GM23338 (cell line): ENCODE measurements around the gene MYO5A. TPM values are rescaled to one million over a fixed set of nuclear protein-coding genes. Genes with fewer than 3 reads are reported as not detected.

Source experiments
- ATAC-seq: fragments of 200-7000 bp; cut with Tn5 transposase; 3 replicates; pipeline ENCODE4 v1.9.1; 2020
- DNase-seq: peaks from one replicate; pipeline ENCODE4 v3.0.0-alpha.2; 2015; ENCODE audit warnings: low spot score
- H2AFZ ChIP-seq: fragments of 200-600 bp; sonication (generic); 2 replicates; pipeline ENCODE4 v1.8.0; 2016; ENCODE audit warnings: antibody characterized with exemption, mild to moderate bottlenecking, moderate library complexity
- H3F3A ChIP-seq: fragments of 200-600 bp; sonication (generic); replicated peaks from 2 replicates; pipeline ENCODE4 v1.8.0; 2017; ENCODE audit warnings: antibody characterized with exemption, mixed run types, low read depth
- H3K27ac ChIP-seq: fragments of 200-600 bp; sonication (generic); 2 replicates; pipeline ENCODE4 v1.6.1; 2016; ENCODE audit warnings: low read depth
- H3K27me3 ChIP-seq: fragments of 200-600 bp; sonication (generic); 2 replicates; pipeline ENCODE4 v1.8.0; 2016; ENCODE audit warnings: mild to moderate bottlenecking, mixed run types, moderate library complexity; ENCODE audit not compliant: insufficient read depth
- H3K36me3 ChIP-seq: fragments of 200-600 bp; sonication (generic); 2 replicates; pipeline ENCODE4 v1.8.0; 2016; ENCODE audit warnings: mild to moderate bottlenecking; ENCODE audit not compliant: insufficient read depth
- H3K4me1 ChIP-seq: fragments of 200-600 bp; sonication (generic); 2 replicates; pipeline ENCODE4 v1.8.0; 2016; ENCODE audit warnings: mild to moderate bottlenecking, moderate library complexity; ENCODE audit not compliant: insufficient read depth
- H3K4me2 ChIP-seq: fragments of 200-600 bp; sonication (generic); 2 replicates; pipeline ENCODE4 v1.7.1; 2017; ENCODE audit warnings: mixed run types
- H3K4me3 ChIP-seq: fragments of 200-600 bp; sonication (generic); 2 replicates; pipeline ENCODE4 v1.6.1; 2016; ENCODE audit warnings: mixed run types
- H3K79me2 ChIP-seq: fragments of 200-600 bp; sonication (generic); replicated peaks from 2 replicates; pipeline ENCODE4 v1.8.0; 2017; ENCODE audit warnings: mild to moderate bottlenecking; ENCODE audit not compliant: insufficient read depth
- H3K9me2 ChIP-seq: fragments of 200-600 bp; sonication (generic); 2 replicates; pipeline ENCODE4 v1.8.0; 2017; ENCODE audit not compliant: insufficient read depth
- H4K20me1 ChIP-seq: fragments of 200-600 bp; sonication (generic); replicated peaks from 2 replicates; pipeline ENCODE4 v1.8.0; 2017; ENCODE audit warnings: mild to moderate bottlenecking; ENCODE audit not compliant: insufficient read depth
- H3K27ac Mint-ChIP-seq: 2 replicates; pipeline ENCODE4 v1.8.0; 2020; ENCODE audit warnings: inconsistent platforms, mild to moderate bottlenecking, moderate library complexity, mixed read lengths
- H3K27me3 Mint-ChIP-seq: 3 replicates; pipeline ENCODE4 v1.8.0; 2022; ENCODE audit warnings: low read depth, mild to moderate bottlenecking, moderate library complexity, mixed read lengths, inconsistent platforms; ENCODE audit not compliant: insufficient read depth, poor library complexity
- H3K36me3 Mint-ChIP-seq: 3 replicates; pipeline ENCODE4 v1.8.0; 2021; ENCODE audit warnings: low read depth, mild to moderate bottlenecking, inconsistent platforms, moderate library complexity, mixed read lengths
- H3K4me1 Mint-ChIP-seq: 3 replicates; pipeline ENCODE4 v1.8.0; 2020; ENCODE audit warnings: mild to moderate bottlenecking, inconsistent platforms, mixed read lengths
- H3K4me3 Mint-ChIP-seq: 3 replicates; pipeline ENCODE4 v1.8.0; 2021; ENCODE audit warnings: moderate library complexity, mild to moderate bottlenecking, inconsistent platforms, mixed read lengths
- H3K9me3 Mint-ChIP-seq: 3 replicates; pipeline ENCODE4 v1.8.0; 2020; ENCODE audit warnings: moderate library complexity, mild to moderate bottlenecking, inconsistent platforms, mixed read lengths
- CREB1 ChIP-seq: fragments of 250-450 bp; sonication (Bioruptor Pico); IDR thresholded peaks from 2 replicates; pipeline ENCODE4 v1.5.0; 2020; ENCODE audit warnings: low read depth, mild to moderate bottlenecking, moderate library complexity
- CTCF ChIP-seq, 2 experiments: fragments of 200-600 bp in 1 of 2; sonication (generic) in 1 of 2; conservative IDR thresholded peaks; 2 replicates each; pipeline versions ENCODE4 v1.5.1 to v1.6.1; 2016 to 2017; ENCODE audit warnings: antibody characterized with exemption in 2 of 2, low read depth in 2 of 2, mild to moderate bottlenecking in 2 of 2, moderate library complexity in 1 of 2
- ETS1 ChIP-seq: IDR thresholded peaks from 2 replicates; pipeline ENCODE4 v1.6.1; 2016; ENCODE audit warnings: antibody characterized with exemption
- EZH2 ChIP-seq: fragments of 200-600 bp; sonication (generic); IDR thresholded peaks from one replicate; pipeline ENCODE4 v1.8.0; 2017; ENCODE audit warnings: antibody characterized with exemption, mild to moderate bottlenecking, low read depth; ENCODE audit not compliant: unreplicated experiment
- EZH2phosphoT487 ChIP-seq: fragments of 200-600 bp; sonication (generic); IDR thresholded peaks from one replicate; pipeline ENCODE4 v1.8.1; 2018; ENCODE audit warnings: antibody characterized with exemption; ENCODE audit not compliant: unreplicated experiment
- JUNB ChIP-seq: IDR thresholded peaks from one replicate; pipeline ENCODE4 v1.6.1; 2016; ENCODE audit warnings: antibody characterized with exemption; ENCODE audit not compliant: unreplicated experiment
- REST ChIP-seq: IDR thresholded peaks from one replicate; pipeline ENCODE4 v1.6.1; 2018; ENCODE audit warnings: antibody characterized with exemption; ENCODE audit not compliant: unreplicated experiment
- ZNF114 ChIP-seq: fragments of 250-450 bp; sonication (Bioruptor Pico); IDR thresholded peaks from 2 replicates; pipeline ENCODE4 v1.5.0; 2020; ENCODE audit warnings: mild to moderate bottlenecking, moderate library complexity
- ZNF331 ChIP-seq: fragments of 250-450 bp; sonication (Bioruptor Pico); IDR thresholded peaks from 2 replicates; pipeline ENCODE4 v1.5.0; 2020; ENCODE audit warnings: low read depth, mild to moderate bottlenecking, moderate library complexity
- polyA plus RNA-seq: library from polyadenylated mRNA; unstranded; fragments of >200 nt; fragmentation: Nextera tagmentation; extraction: Ambion mirVana; gene quantifications from 2 replicates; pipeline ENCODE4 v1.2.1, GENCODE V29; 2016
- total RNA-seq: library from RNA; depleted of rRNA; stranded (reverse); fragments of >200 nt; shearing (Covaris generic); gene quantifications from 2 replicates; pipeline ENCODE4 v1.2.3, GENCODE V29; 2014

The MYO5A gene
- total and polyA plus RNA-seq, 2 experiments from 2014 or later: 5.7 to 31.8 TPM

- Histone ChIP-seq H4K20me1 (0 out of 2 replicates have a peak, but pooled peaks cover 4% of the 10 kb centered on the region), H2AFZ (no peak overlapping the region), H3K36me3 (no peaks in the 10 kb centered on the region; the same call in 1 of the 2 replicates), H3K4me1 (no peaks in the 10 kb centered on the region), H3K27me3 (no peaks in the 10 kb centered on the region), H3F3A (no peaks in the 10 kb centered on the region), H3K79me2 (no peaks in the 10 kb centered on the region), H3K4me2 (no peak overlapping the region), H3K9me2 (no peaks in the 10 kb centered on the region), H3K4me3 (no peak overlapping the region), H3K27ac (no peak overlapping the region; the same call in 1 of the 2 replicates)
- H3K27ac Mint-ChIP-seq: no peak overlapping the region
- TF ChIP-seq ZNF331 (CRISPR knock-in tag) (no peak), ZNF114 (CRISPR knock-in tag) (no peak), EZH2phosphoT487 (no peak), CREB1 (CRISPR knock-in tag) (no peak), CTCF (conservative IDR thresholded peaks at IDR 0.05; ENCODE audit: low read depth in 2 of 2) (no peak), JUNB (no peak), REST (no peak), EZH2 (no peak), ETS1 (no peak)
- H3K27me3 Mint-ChIP-seq: peaks cover 3% of the 10 kb centered on the region
- DNase-seq (no peak), ATAC-seq (no peak)
- H3K4me1 Mint-ChIP-seq: no peaks in the 10 kb centered on the region
- H3K9me3 Mint-ChIP-seq: no peaks in the 10 kb centered on the region
- H3K36me3 Mint-ChIP-seq: peaks cover 14% of the 10 kb centered on the region; the same call in 2 of the 3 replicates
- H3K4me3 Mint-ChIP-seq: no peak overlapping the region
These were observed 177.3 kb downstream of the MYO5A start for GRCh38 chr15:52351206-52351908.
